ENCODE results near the gene SMTNL2.

DNA sequence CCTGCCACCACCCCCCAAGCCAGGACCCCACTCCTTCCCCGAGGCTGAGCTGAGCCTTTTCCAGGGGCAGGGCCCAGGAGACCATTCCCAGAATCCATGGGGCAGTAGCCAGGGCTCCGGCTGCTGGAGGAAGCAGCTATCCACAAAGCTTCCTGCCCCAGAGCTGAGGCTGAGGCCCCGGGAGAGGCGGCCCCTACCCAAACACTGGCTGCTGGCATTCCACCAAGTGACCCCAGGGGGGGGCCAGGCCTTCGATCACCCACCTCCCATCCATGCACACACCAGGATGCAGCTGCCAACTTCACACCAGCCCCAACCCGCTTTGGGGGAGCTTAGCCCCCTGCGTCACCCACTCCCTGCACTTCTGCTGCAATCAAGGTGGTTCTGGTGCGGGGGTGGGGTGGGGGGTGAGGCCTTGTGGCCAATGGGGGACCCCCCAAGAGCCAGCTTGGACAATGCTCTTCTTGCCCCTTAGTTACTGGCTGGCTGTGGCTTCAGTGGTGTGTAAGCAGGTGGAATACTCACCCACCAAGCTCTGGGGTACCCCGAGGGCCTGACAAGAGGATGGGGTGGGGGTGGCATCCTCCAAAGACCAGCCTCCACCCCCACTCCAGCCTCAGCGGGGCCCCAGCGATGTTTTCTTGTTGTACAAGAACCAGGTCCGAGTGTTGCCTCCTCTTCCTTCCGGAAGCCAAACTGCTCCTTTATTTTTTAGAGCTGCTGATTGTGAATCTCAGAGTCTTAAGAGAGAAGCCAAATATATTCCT is 45.9 kb upstream of the SMTNL2 start:
- TF ChIP-seq, protein P1, sequence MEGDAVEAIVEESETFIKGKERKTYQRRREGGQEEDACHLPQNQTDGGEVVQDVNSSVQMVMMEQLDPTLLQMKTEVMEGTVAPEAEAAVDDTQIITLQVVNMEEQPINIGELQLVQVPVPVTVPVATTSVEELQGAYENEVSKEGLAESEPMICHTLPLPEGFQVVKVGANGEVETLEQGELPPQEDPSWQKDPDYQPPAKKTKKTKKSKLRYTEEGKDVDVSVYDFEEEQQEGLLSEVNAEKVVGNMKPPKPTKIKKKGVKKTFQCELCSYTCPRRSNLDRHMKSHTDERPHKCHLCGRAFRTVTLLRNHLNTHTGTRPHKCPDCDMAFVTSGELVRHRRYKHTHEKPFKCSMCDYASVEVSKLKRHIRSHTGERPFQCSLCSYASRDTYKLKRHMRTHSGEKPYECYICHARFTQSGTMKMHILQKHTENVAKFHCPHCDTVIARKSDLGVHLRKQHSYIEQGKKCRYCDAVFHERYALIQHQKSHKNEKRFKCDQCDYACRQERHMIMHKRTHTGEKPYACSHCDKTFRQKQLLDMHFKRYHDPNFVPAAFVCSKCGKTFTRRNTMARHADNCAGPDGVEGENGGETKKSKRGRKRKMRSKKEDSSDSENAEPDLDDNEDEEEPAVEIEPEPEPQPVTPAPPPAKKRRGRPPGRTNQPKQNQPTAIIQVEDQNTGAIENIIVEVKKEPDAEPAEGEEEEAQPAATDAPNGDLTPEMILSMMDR (conservative IDR thresholded peaks at IDR 0.05; ENCODE audit: low read depth, low read length): no peak
- no peak for TF ChIP-seq EZH2 (IDR thresholded peaks at IDR 0.05; ENCODE audit: borderline replicate concordance, low read depth, low read length, poor library complexity, severe bottlenecking)
